ENCODE measurements around the gene DACH1. TPM values are rescaled to one million over a fixed set of nuclear protein-coding genes. Genes with fewer than 3 reads are reported as not detected.
"Not testable (repeated sequence)": the region's sequence is repeated elsewhere in the genome, so short reads cannot be mapped to it uniquely, and the experiment has no call there.

Gene DACH1
- polyA plus RNA-seq, 1 donor: 120 TPM

- no peak for DNase-seq
Measured at GRCh38 chr13:71869274-71869673, 2.3 kb upstream of the DACH1 start.

DNA sequence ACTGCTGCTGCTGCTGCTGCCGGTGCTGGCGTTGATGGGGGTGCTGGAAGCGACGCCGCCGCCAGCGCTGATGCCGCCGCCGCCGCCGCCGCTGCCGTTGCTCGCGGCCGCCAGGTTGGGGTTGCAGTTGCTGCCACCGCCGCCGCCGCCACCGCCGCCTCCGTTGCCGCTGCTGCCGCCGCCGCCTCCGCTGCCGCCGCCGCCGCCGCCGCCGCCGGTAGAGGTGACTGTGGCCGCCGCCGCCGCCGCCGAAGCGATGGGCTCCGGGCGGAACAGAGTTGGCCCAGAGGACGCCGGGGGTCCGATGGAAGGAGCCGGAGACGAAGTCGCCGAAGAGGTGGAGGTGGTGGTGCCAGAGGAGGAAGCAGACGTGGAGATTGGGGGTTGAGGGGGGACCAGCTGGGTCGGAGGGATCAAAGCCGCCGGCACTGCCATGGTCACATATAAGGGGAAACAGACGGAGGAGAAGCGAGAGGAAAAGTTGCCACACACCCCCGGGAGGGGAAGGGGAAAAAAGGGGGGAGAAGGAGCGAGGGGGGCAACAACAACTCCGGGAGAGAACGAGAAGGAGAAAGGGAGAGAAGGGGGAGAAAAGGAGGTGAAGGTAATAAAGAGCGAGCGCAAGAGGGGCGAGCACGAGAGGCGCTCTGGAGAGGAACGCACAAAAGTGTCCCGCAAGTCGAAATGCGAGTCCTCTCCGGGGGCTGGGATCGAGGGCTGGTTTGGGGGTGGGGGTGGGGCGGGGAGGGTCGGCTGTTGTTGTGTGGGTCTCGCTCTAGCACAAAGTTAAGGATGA is 471 bp downstream of the DACH1 start:
- DNase-seq: no peak

- DNase-seq: no peak
Measured at GRCh38 chr13:71865874-71866334, 1.1 kb downstream of the DACH1 start.

GRCh38 chr13:71864986-71865873 is 1.8 kb downstream of the DACH1 start:
- no peak for DNase-seq

GRCh38 chr13:71864094-71864985 is 2.7 kb downstream of the DACH1 start:
- DNase-seq: peak; percentile 84

DNA sequence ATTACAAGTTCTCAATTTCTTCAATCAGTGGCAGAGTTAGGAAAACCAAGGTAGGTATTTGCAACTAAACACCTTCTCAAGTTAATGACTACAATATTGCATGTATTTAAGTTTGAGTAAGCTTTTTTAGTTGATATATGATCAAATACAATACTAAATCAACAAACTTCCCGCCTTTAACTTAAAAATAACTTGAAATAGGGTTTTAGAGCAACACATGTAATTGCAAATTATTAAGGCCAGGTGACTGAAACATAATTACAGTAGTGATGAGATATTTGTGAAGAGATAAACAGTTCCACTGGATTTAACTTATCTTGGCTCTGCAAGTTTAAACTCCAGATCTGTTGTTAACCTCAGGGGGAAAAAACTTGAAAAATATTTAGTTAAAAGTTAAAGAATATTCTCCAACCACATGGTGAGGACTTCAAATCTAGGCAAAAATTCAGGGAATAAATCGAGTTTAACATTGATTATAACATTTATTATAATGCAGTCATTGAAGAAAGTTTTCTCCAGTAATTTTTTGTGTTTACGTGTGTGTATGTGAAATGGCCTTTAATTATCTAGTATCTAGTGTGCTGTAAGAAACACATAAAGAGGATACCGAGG is 3.6 kb downstream of the DACH1 start:
- DNase-seq: no peak

GRCh38 chr13:71862459-71862943 is 4.5 kb downstream of the DACH1 start:
- no peak for DNase-seq

DNA sequence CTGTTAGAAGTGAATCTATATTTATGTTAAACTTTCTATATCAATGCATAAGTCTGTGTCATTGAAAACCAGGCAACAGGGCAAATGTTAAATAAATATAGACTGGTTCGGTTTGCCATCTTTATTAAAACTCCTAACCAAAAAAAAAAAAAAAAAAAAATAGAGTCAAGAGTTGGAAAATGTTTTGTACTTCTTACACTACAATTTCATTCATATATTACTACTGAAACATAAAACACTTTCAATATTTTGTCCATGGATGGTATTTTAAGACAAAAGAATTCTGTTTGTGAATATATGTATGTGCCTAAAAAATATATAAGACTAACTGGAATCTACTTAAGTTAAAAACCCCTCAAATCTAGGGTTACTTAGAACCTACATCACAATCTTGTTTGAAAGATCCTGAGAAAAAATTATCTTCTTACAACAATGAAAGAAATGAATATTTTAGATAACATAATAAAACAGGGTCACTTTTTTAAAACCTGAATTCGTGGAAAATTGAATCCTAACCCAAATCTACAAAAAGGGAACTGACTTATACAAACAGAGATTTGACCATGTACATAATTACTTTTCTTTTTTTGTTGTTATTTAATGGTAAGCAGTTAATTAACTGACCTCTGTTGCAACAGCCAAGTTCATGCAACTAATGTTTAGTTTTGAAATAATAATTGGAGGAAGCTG is 5.1 kb downstream of the DACH1 start:
- no peak for DNase-seq

DNA sequence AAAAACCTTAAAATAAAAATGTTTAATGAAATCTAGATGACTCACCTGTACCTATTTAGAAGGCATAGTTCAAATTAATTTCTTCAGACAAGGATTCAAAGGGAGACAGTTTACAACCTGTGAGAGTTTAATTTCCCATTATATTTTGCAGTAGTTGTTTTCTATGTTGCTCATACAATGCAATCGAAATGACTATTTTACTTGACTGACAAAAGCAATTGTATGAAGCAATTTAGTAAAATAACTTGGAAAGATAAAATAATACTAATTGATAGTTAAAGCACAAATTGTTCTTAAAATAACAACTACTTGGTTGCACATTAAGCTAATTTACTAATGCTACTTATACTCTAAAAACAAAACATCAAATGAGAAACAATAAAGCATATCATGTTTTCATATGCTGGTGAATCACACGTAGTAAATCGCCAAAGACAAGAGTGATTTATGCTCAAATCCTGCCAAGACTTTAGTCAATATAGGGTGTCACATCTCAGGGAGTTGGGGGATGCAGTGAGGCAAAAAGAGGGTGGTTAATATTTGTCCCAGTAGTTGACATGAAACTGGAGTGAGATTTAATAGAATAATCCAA is 6.4 kb downstream of the DACH1 start:
- no peak for DNase-seq

DNA sequence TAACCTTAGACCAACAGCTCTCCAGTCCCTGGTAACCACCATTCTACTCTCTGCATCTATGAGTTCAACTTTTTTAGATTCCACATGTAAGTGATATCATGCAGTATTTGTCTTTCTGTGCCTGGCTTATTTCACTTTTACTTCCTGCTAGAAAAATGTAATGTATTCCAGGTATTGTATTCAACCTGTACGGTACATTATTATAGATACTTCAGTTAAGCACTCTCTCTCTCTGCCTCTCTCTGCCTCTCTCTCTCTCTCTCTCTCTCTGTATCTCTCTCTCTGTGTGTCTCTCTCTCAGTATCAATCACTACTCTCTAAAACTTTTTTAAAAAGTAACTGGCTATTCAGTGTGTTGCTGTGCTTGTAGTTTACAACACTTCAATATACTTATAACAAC is 8.4 kb downstream of the DACH1 start:
- no peak for DNase-seq

GRCh38 chr13:71856548-71857043 is 10.4 kb downstream of the DACH1 start:
- DNase-seq: no peak

DNA sequence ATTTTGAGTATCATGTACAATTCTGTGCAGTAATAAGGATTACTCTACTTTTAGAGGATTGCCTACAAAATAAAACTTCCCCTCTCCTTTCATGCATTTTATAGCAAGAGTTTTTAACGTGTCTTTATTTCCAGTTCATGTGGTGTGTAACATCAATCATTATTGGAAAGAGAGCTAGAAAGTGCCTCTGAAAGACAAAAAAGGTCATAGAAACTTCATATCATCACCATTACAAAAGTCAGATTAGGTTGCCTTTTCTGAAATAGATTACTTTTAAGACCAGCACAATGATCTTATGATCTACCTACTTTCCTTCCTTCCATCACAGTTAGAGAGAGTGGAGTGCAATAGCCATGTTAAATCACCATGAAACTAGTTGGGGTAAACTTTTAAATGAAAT is 12.6 kb downstream of the DACH1 start:
- no peak for DNase-seq

- no peak for DNase-seq
Measured at GRCh38 chr13:71853725-71854124, 13.3 kb downstream of the DACH1 start.

DNA sequence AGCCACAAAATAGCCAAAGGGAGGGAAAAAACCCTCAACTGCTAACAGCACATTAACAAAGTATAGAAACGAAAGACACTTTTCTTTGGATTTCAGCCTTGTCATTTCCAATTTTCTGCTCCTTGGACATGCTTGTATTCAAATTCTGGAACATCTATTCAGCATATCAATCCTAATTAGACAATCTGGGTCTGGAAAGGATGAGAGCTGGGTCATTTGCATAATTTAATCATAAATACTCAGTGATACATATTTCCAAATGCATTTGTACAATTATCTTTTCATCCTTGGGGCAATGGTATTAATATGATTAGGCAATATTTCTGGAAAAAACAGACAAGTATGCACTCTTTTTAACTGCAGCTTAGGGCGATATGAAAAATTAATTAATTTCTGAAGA is 14.3 kb downstream of the DACH1 start:
- DNase-seq: no peak

- no peak for DNase-seq
Measured at GRCh38 chr13:71851498-71852409, 15.2 kb downstream of the DACH1 start.

DNA sequence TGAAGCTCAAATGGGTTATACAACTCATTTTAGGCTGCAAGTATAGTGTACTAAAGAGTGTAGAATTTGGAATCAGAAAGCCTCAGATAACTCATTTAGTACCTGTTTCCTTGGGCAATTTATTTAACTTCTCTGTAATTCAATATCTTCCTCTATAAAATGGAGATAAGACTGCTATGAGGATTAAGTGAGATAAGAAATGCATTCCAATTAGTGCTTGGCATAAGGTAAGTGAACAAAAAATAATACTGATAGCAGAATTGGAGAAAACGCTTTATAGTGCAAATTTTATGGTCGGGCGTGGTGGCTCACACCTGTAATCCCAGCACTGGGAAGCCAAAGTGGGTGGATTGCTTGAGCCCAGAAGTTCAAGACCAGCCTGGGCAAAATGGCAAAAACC is 25.0 kb downstream of the DACH1 start:
- no peak for DNase-seq

DNA sequence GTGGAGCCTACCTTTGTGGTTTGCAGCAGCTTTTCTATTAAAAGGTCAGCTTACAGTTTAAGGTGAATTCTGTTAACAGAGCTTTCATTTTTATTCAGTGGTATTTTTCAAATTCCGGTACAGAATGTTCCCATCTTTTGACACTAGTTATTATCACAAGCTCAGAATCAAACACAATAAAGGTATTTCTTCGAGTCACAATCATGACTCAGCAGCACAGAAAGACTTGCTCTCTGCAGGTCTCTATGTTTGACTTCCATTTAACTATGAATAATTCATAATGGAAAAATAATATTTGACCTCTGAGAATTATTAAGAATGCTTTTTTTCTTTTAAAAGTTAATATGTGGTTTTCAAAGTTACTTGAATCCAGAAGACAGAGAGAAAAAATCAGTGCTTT is 28.2 kb downstream of the DACH1 start:
- DNase-seq: no peak

GRCh38 chr13:71837582-71837981 is 29.4 kb downstream of the DACH1 start:
- not testable (repeated sequence) for DNase-seq

- peak; percentile 74 for DNase-seq
Measured at GRCh38 chr13:71831716-71832115, 35.3 kb downstream of the DACH1 start.

All from left kidney (tissue), 2 donors.